GM23338 (cell line): ENCODE measurements around the gene USP49. TPM values are rescaled to one million over a fixed set of nuclear protein-coding genes. Genes with fewer than 3 reads are reported as not detected.
A peak's percentile ranks its signal among the peaks of the same experiment; 100 is the strongest.

ENCODE experiments used
- ATAC-seq: fragments of 200-7000 bp; cut with Tn5 transposase; 3 replicates; pipeline ENCODE4 v1.9.1; 2020
- DNase-seq: peaks from one replicate; pipeline ENCODE4 v3.0.0-alpha.2; 2015; ENCODE audit warnings: low spot score
- H2AFZ ChIP-seq: fragments of 200-600 bp; sonication (generic); 2 replicates; pipeline ENCODE4 v1.8.0; 2016; ENCODE audit warnings: antibody characterized with exemption, mild to moderate bottlenecking, moderate library complexity
- H3F3A ChIP-seq: fragments of 200-600 bp; sonication (generic); replicated peaks from 2 replicates; pipeline ENCODE4 v1.8.0; 2017; ENCODE audit warnings: antibody characterized with exemption, mixed run types, low read depth
- H3K27ac ChIP-seq: fragments of 200-600 bp; sonication (generic); 2 replicates; pipeline ENCODE4 v1.6.1; 2016; ENCODE audit warnings: low read depth
- H3K27me3 ChIP-seq: fragments of 200-600 bp; sonication (generic); 2 replicates; pipeline ENCODE4 v1.8.0; 2016; ENCODE audit warnings: mild to moderate bottlenecking, mixed run types, moderate library complexity; ENCODE audit not compliant: insufficient read depth
- H3K36me3 ChIP-seq: fragments of 200-600 bp; sonication (generic); 2 replicates; pipeline ENCODE4 v1.8.0; 2016; ENCODE audit warnings: mild to moderate bottlenecking; ENCODE audit not compliant: insufficient read depth
- H3K4me1 ChIP-seq: fragments of 200-600 bp; sonication (generic); 2 replicates; pipeline ENCODE4 v1.8.0; 2016; ENCODE audit warnings: mild to moderate bottlenecking, moderate library complexity; ENCODE audit not compliant: insufficient read depth
- H3K4me2 ChIP-seq: fragments of 200-600 bp; sonication (generic); 2 replicates; pipeline ENCODE4 v1.7.1; 2017; ENCODE audit warnings: mixed run types
- H3K4me3 ChIP-seq: fragments of 200-600 bp; sonication (generic); 2 replicates; pipeline ENCODE4 v1.6.1; 2016; ENCODE audit warnings: mixed run types
- H3K79me2 ChIP-seq: fragments of 200-600 bp; sonication (generic); replicated peaks from 2 replicates; pipeline ENCODE4 v1.8.0; 2017; ENCODE audit warnings: mild to moderate bottlenecking; ENCODE audit not compliant: insufficient read depth
- H3K9me2 ChIP-seq: fragments of 200-600 bp; sonication (generic); 2 replicates; pipeline ENCODE4 v1.8.0; 2017; ENCODE audit not compliant: insufficient read depth
- H4K20me1 ChIP-seq: fragments of 200-600 bp; sonication (generic); replicated peaks from 2 replicates; pipeline ENCODE4 v1.8.0; 2017; ENCODE audit warnings: mild to moderate bottlenecking; ENCODE audit not compliant: insufficient read depth
- H3K27ac Mint-ChIP-seq: 2 replicates; pipeline ENCODE4 v1.8.0; 2020; ENCODE audit warnings: inconsistent platforms, mild to moderate bottlenecking, moderate library complexity, mixed read lengths
- H3K27me3 Mint-ChIP-seq: 3 replicates; pipeline ENCODE4 v1.8.0; 2022; ENCODE audit warnings: low read depth, mild to moderate bottlenecking, moderate library complexity, mixed read lengths, inconsistent platforms; ENCODE audit not compliant: insufficient read depth, poor library complexity
- H3K36me3 Mint-ChIP-seq: 3 replicates; pipeline ENCODE4 v1.8.0; 2021; ENCODE audit warnings: low read depth, mild to moderate bottlenecking, inconsistent platforms, moderate library complexity, mixed read lengths
- H3K4me1 Mint-ChIP-seq: 3 replicates; pipeline ENCODE4 v1.8.0; 2020; ENCODE audit warnings: mild to moderate bottlenecking, inconsistent platforms, mixed read lengths
- H3K4me3 Mint-ChIP-seq: 3 replicates; pipeline ENCODE4 v1.8.0; 2021; ENCODE audit warnings: moderate library complexity, mild to moderate bottlenecking, inconsistent platforms, mixed read lengths
- H3K9me3 Mint-ChIP-seq: 3 replicates; pipeline ENCODE4 v1.8.0; 2020; ENCODE audit warnings: moderate library complexity, mild to moderate bottlenecking, inconsistent platforms, mixed read lengths
- CREB1 ChIP-seq: fragments of 250-450 bp; sonication (Bioruptor Pico); IDR thresholded peaks from 2 replicates; pipeline ENCODE4 v1.5.0; 2020; ENCODE audit warnings: low read depth, mild to moderate bottlenecking, moderate library complexity
- EZH2 ChIP-seq: fragments of 200-600 bp; sonication (generic); IDR thresholded peaks from one replicate; pipeline ENCODE4 v1.8.0; 2017; ENCODE audit warnings: antibody characterized with exemption, mild to moderate bottlenecking, low read depth; ENCODE audit not compliant: unreplicated experiment
- NANOG ChIP-seq: IDR thresholded peaks from 2 replicates; pipeline ENCODE4 v1.6.1; 2016; ENCODE audit warnings: antibody characterized with exemption, borderline replicate concordance
- POLR2AphosphoS5 ChIP-seq: IDR thresholded peaks from 2 replicates; pipeline ENCODE4 v1.6.1; 2016; ENCODE audit warnings: antibody characterized with exemption, low read depth
- ZNF114 ChIP-seq: fragments of 250-450 bp; sonication (Bioruptor Pico); IDR thresholded peaks from 2 replicates; pipeline ENCODE4 v1.5.0; 2020; ENCODE audit warnings: mild to moderate bottlenecking, moderate library complexity
- ZNF462 ChIP-seq: fragments of 250-450 bp; sonication (Bioruptor Pico); IDR thresholded peaks from 2 replicates; pipeline ENCODE4 v1.5.0; 2020; ENCODE audit warnings: mild to moderate bottlenecking, moderate library complexity
- polyA plus RNA-seq: library from polyadenylated mRNA; unstranded; fragments of >200 nt; fragmentation: Nextera tagmentation; extraction: Ambion mirVana; gene quantifications from 2 replicates; pipeline ENCODE4 v1.2.1, GENCODE V29; 2016
- total RNA-seq: library from RNA; depleted of rRNA; stranded (reverse); fragments of >200 nt; shearing (Covaris generic); gene quantifications from 2 replicates; pipeline ENCODE4 v1.2.3, GENCODE V29; 2014
- TF ChIP-seq, protein P1 (sequence below), 2 experiments: fragments of 200-600 bp in 1 of 2; sonication (generic) in 1 of 2; conservative IDR thresholded peaks; 2 replicates each; pipeline versions ENCODE4 v1.5.1 to v1.6.1; 2016 to 2017; ENCODE audit warnings: antibody characterized with exemption in 2 of 2, low read depth in 2 of 2, mild to moderate bottlenecking in 2 of 2, moderate library complexity in 1 of 2

The USP49 gene
- total and polyA plus RNA-seq, 2 experiments from 2014 or later: 5.9 to 21.5 TPM

GRCh38 chr6:41769376-41769775 lies 125.8 kb downstream of the USP49 start (continued):
- TF ChIP-seq POLR2AphosphoS5 (no peak), CREB1 (CRISPR knock-in tag) (no peak), ZNF462 (CRISPR knock-in tag) (no peak), ZNF114 (CRISPR knock-in tag) (no peak), EZH2 (no peak), NANOG (no peak)

DNA sequence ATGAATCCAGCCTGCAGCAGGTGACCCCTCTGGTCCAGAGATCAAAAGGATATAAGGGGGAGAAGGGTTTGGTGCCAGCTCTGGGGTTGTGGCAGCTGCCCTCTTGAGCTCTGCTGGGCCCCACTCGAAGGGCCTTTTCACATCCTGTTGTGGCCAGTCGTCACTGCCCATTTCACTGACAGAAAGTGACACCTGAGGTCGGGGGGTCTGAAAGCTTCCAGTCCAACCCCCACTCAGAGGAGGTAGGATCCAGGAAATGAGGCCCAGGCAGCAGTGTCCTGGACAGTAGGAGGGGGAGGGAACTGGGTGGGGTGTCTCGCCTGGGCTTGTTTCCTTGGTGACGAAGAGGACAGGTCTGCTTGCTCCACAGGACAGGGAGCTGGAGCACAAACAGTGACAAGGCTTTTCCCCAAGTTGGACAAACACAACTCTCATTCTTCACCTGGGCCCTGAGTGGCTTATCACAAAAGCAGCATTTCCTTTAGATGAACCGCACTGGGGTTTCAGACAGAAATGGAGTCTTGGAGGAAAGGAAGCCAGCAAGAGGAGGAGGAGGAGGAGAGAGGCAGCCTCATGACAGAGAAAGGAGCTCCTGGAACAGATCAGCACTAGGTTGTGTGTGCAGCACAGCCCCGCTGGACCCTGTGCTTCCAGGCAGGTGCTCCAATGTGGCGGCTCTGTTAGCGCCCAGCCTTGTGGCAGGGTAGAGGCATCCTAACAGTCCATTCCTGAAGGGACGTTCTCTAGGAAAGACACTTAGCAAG lies 126.4 kb downstream of the USP49 start:
- H3K79me2 ChIP-seq: no peaks in the 10 kb centered on the region
- Mint-ChIP-seq H3K4me3 (no peak overlapping the region), H3K27me3 (peaks cover 6% of the 10 kb centered on the region), H3K27ac (peak overlapping the region; percentile 77), H3K9me3 (no peaks in the 10 kb centered on the region), H3K36me3 (peaks cover 14% of the 10 kb centered on the region), H3K4me1 (peaks cover 9% of the 10 kb centered on the region)
- H2AFZ ChIP-seq: no peak overlapping the region
- DNase-seq (no peak), ATAC-seq (no peak)
- no peak overlapping the region for H3K27ac ChIP-seq
- H3K36me3 ChIP-seq: no peaks in the 10 kb centered on the region; the same call in 1 of the 2 replicates
- no peaks in the 10 kb centered on the region for H3K27me3 ChIP-seq
- H4K20me1 ChIP-seq: no peaks in the 10 kb centered on the region
- H3K9me2 ChIP-seq: no peaks in the 10 kb centered on the region
- H3K4me2 ChIP-seq: no peak overlapping the region
- H3K4me1 ChIP-seq: no peaks in the 10 kb centered on the region
- H3F3A ChIP-seq: no peaks in the 10 kb centered on the region
- no peak overlapping the region for H3K4me3 ChIP-seq
- TF ChIP-seq ZNF462 (CRISPR knock-in tag) (no peak), CREB1 (CRISPR knock-in tag) (no peak)
- TF ChIP-seq, protein P1, sequence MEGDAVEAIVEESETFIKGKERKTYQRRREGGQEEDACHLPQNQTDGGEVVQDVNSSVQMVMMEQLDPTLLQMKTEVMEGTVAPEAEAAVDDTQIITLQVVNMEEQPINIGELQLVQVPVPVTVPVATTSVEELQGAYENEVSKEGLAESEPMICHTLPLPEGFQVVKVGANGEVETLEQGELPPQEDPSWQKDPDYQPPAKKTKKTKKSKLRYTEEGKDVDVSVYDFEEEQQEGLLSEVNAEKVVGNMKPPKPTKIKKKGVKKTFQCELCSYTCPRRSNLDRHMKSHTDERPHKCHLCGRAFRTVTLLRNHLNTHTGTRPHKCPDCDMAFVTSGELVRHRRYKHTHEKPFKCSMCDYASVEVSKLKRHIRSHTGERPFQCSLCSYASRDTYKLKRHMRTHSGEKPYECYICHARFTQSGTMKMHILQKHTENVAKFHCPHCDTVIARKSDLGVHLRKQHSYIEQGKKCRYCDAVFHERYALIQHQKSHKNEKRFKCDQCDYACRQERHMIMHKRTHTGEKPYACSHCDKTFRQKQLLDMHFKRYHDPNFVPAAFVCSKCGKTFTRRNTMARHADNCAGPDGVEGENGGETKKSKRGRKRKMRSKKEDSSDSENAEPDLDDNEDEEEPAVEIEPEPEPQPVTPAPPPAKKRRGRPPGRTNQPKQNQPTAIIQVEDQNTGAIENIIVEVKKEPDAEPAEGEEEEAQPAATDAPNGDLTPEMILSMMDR (conservative IDR thresholded peaks at IDR 0.05; ENCODE audit: low read depth in 2 of 2): no peak
